WTC11 (cell line): ENCODE data around the gene RACGAP1. TPM values are rescaled to one million over a fixed set of nuclear protein-coding genes. Genes with fewer than 3 reads are reported as not detected.

Experiments used
- ATAC-seq: fragments of 200-7000 bp; cut with Tn5 transposase; 2 replicates; pipeline ENCODE4 v1.10.0; 2021; ENCODE audit warnings: mild to moderate bottlenecking, moderate library complexity
- CTCF ChIA-PET: fragments of 300-600 bp; sonication (Branson Sonifier 250); formaldehyde crosslinking; loops from one replicate; lab custom pipeline; 2021; ENCODE audit warnings: antibody characterized with exemption; lab: Charles Lee
- POLR2A ChIA-PET: fragments of 350-600 bp; sonication (Branson Sonifier 250); formaldehyde crosslinking; loops from one replicate; lab custom pipeline; 2021; ENCODE audit warnings: antibody characterized with exemption; lab: Charles Lee
- DNase-seq: peaks from one replicate; pipeline ENCODE4 v3.0.0; 2021; ENCODE audit warnings: low spot score
- H3K27ac Mint-ChIP-seq: 2 replicates; pipeline ENCODE4 v1.8.0; 2021; ENCODE audit warnings: mixed read lengths
- H3K27me3 Mint-ChIP-seq: 2 replicates; pipeline ENCODE4 v1.8.0; 2021; ENCODE audit warnings: low read depth, mild to moderate bottlenecking, moderate library complexity, mixed read lengths
- H3K36me3 Mint-ChIP-seq: 2 replicates; pipeline ENCODE4 v1.8.0; 2021; ENCODE audit warnings: mixed read lengths
- H3K4me1 Mint-ChIP-seq: 2 replicates; pipeline ENCODE4 v1.8.0; 2022; ENCODE audit warnings: mixed read lengths
- H3K4me3 Mint-ChIP-seq: 2 replicates; pipeline ENCODE4 v1.8.0; 2021; ENCODE audit warnings: mild to moderate bottlenecking, moderate library complexity, mixed read lengths
- H3K9me3 Mint-ChIP-seq: 2 replicates; pipeline ENCODE4 v1.8.0; 2021; ENCODE audit warnings: mixed read lengths
- CBFB ChIP-seq: sonication (generic); formaldehyde crosslinking; IDR thresholded peaks from 2 replicates; pipeline ENCODE4 v1.8.1; 2022; ENCODE audit warnings: mild to moderate bottlenecking, low read depth, missing genetic modification reagents
- FOXK1 ChIP-seq: sonication (generic); formaldehyde crosslinking; IDR thresholded peaks from 2 replicates; pipeline ENCODE4 v1.8.0; 2022; ENCODE audit warnings: mild to moderate bottlenecking, moderate library complexity, missing genetic modification reagents
- FOXP1 ChIP-seq: sonication (generic); formaldehyde crosslinking; IDR thresholded peaks from 2 replicates; pipeline ENCODE4 v1.8.0; 2022; ENCODE audit warnings: missing genetic modification reagents, mild to moderate bottlenecking, moderate library complexity, borderline replicate concordance
- HMGA2 ChIP-seq: fragments of 250-450 bp; sonication (Bioruptor Pico); IDR thresholded peaks from 2 replicates; pipeline ENCODE4 v1.4.0; 2021; ENCODE audit warnings: mild to moderate bottlenecking, moderate library complexity
- JAZF1 ChIP-seq: fragments of 250-450 bp; sonication (Bioruptor Pico); IDR thresholded peaks from 2 replicates; pipeline ENCODE4 v1.9.0; 2021; ENCODE audit warnings: moderate library complexity, mild to moderate bottlenecking, inconsistent platforms
- JUN ChIP-seq: sonication (generic); formaldehyde crosslinking; IDR thresholded peaks from 2 replicates; pipeline ENCODE4 v1.8.0; 2023; ENCODE audit warnings: mild to moderate bottlenecking, missing genetic modification reagents
- KAT7 ChIP-seq: sonication (generic); formaldehyde crosslinking; IDR thresholded peaks from 2 replicates; pipeline ENCODE4 v1.8.1; 2023; ENCODE audit warnings: missing genetic modification reagents, mild to moderate bottlenecking, borderline replicate concordance
- MXD4 ChIP-seq: fragments of 250-450 bp; sonication (Bioruptor Pico); IDR thresholded peaks from 2 replicates; pipeline ENCODE4 v1.8.0; 2021; ENCODE audit warnings: mild to moderate bottlenecking, moderate library complexity, borderline replicate concordance
- NFE2L1 ChIP-seq: sonication (generic); formaldehyde crosslinking; IDR thresholded peaks from 2 replicates; pipeline ENCODE4 v1.8.1; 2023; ENCODE audit warnings: missing genetic modification reagents
- NR3C1 ChIP-seq: sonication (generic); formaldehyde crosslinking; conservative IDR thresholded peaks from 2 replicates; pipeline ENCODE4 v1.8.1; 2023; ENCODE audit warnings: low read depth, mild to moderate bottlenecking, missing genetic modification reagents
- RELA ChIP-seq: sonication (generic); formaldehyde crosslinking; IDR thresholded peaks from 2 replicates; pipeline ENCODE4 v1.8.1; 2022; ENCODE audit warnings: missing genetic modification reagents, mild to moderate bottlenecking, borderline replicate concordance
- TCF7 ChIP-seq: sonication (generic); formaldehyde crosslinking; IDR thresholded peaks from 2 replicates; pipeline ENCODE4 v1.8.0; 2022; ENCODE audit warnings: mild to moderate bottlenecking, low read depth, missing genetic modification reagents, moderate library complexity
- ZBTB43 ChIP-seq: sonication (generic); formaldehyde crosslinking; IDR thresholded peaks from 2 replicates; pipeline ENCODE4 v1.8.1; 2023; ENCODE audit warnings: mild to moderate bottlenecking, missing genetic modification reagents
- total RNA-seq: library from RNA; stranded (reverse); gene quantifications from 3 replicates; pipeline ENCODE4 v1.2.3, GENCODE V29; 2021
- TF ChIP-seq, protein P1 (sequence below): sonication (generic); formaldehyde crosslinking; IDR thresholded peaks from 2 replicates; pipeline ENCODE4 v1.8.0; 2022; ENCODE audit warnings: missing genetic modification reagents
- TF ChIP-seq, protein P2 (sequence below): sonication (generic); formaldehyde crosslinking; IDR thresholded peaks from 2 replicates; pipeline ENCODE4 v1.8.0; 2022; ENCODE audit warnings: mild to moderate bottlenecking, missing genetic modification reagents

RACGAP1 gene
- total RNA-seq, 1 experiment from 2014 or later: 87.7 TPM

- DNase-seq: no peak
- Mint-ChIP-seq H3K36me3 (no peaks in the 10 kb centered on the region), H3K9me3 (no peaks in the 10 kb centered on the region), H3K27ac (no peak overlapping the region), H3K27me3 (no peaks in the 10 kb centered on the region), H3K4me1 (peaks cover 18% of the 10 kb centered on the region), H3K4me3 (no peak overlapping the region)
- CTCF ChIA-PET: interaction anchor here (0.5 to 8.2 kb wide), 15 partner anchors 8 to 108 kb away, joined by 3 to 120 read pairs (median 3); no protein-coding TSS in a partner anchor
- TF ChIP-seq HMGA2 (CRISPR knock-in tag): no peak
- no peak for TF ChIP-seq JAZF1 (CRISPR knock-in tag)
- TF ChIP-seq, protein P1, sequence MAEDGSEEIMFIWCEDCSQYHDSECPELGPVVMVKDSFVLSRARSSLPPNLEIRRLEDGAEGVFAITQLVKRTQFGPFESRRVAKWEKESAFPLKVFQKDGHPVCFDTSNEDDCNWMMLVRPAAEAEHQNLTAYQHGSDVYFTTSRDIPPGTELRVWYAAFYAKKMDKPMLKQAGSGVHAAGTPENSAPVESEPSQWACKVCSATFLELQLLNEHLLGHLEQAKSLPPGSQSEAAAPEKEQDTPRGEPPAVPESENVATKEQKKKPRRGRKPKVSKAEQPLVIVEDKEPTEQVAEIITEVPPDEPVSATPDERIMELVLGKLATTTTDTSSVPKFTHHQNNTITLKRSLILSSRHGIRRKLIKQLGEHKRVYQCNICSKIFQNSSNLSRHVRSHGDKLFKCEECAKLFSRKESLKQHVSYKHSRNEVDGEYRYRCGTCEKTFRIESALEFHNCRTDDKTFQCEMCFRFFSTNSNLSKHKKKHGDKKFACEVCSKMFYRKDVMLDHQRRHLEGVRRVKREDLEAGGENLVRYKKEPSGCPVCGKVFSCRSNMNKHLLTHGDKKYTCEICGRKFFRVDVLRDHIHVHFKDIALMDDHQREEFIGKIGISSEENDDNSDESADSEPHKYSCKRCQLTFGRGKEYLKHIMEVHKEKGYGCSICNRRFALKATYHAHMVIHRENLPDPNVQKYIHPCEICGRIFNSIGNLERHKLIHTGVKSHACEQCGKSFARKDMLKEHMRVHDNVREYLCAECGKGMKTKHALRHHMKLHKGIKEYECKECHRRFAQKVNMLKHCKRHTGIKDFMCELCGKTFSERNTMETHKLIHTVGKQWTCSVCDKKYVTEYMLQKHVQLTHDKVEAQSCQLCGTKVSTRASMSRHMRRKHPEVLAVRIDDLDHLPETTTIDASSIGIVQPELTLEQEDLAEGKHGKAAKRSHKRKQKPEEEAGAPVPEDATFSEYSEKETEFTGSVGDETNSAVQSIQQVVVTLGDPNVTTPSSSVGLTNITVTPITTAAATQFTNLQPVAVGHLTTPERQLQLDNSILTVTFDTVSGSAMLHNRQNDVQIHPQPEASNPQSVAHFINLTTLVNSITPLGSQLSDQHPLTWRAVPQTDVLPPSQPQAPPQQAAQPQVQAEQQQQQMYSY: peak; percentile 81
- POLR2A ChIA-PET: no interaction called here
- ATAC-seq: peak; percentile 5; the same call in 1 of the 2 replicates
Measured at GRCh38 chr12:49974677-49975317, 50.5 kb downstream of the RACGAP1 start.

GRCh38 chr12:49974231-49974675, 51.0 kb downstream of the RACGAP1 start:
- TF ChIP-seq RELA (CRISPR knock-in tag): peak; percentile 68; the same call in 1 of the 2 replicates
- no peak for TF ChIP-seq MXD4 (CRISPR knock-in tag)
- TF ChIP-seq, all 79 proteins: peak for 1
- no peak for DNase-seq
- H3K4me3 Mint-ChIP-seq: no peak overlapping the region
- ATAC-seq: peak; percentile 71
- ChIA-PET CTCF (interaction anchor here (0.5 to 8.2 kb wide), 12 partner anchors 7 to 108 kb away, joined by 3 to 120 read pairs (median 3); no protein-coding TSS in a partner anchor), POLR2A (no interaction called here)
- no peaks in the 10 kb centered on the region for H3K27me3 Mint-ChIP-seq
- peaks cover 13% of the 10 kb centered on the region for H3K4me1 Mint-ChIP-seq
- no peak overlapping the region for H3K27ac Mint-ChIP-seq
- H3K36me3 Mint-ChIP-seq: no peaks in the 10 kb centered on the region
- H3K9me3 Mint-ChIP-seq: no peaks in the 10 kb centered on the region

- DNase-seq (no peak), ATAC-seq (no peak)
- ChIA-PET CTCF (interaction anchor here (0.5 to 10.9 kb wide), 5 partner anchors 28 to 117 kb away, joined by 3 to 219 read pairs (median 11); no protein-coding TSS in a partner anchor), POLR2A (no interaction called here)
- TF ChIP-seq ZBTB43 (CRISPR knock-in tag) (no peak), KAT7 (no peak)
- TF ChIP-seq, protein P2, sequence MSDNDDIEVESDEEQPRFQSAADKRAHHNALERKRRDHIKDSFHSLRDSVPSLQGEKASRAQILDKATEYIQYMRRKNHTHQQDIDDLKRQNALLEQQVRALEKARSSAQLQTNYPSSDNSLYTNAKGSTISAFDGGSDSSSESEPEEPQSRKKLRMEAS (CRISPR knock-in tag): no peak
- Mint-ChIP-seq H3K4me1 (peaks cover 4% of the 10 kb centered on the region), H3K27me3 (peaks cover 4% of the 10 kb centered on the region; the same call in 1 of the 2 replicates), H3K9me3 (no peaks in the 10 kb centered on the region), H3K36me3 (no peaks in the 10 kb centered on the region), H3K4me3 (no peak overlapping the region), H3K27ac (no peak overlapping the region)
Measured at GRCh38 chr12:49973361-49973830, 51.9 kb downstream of the RACGAP1 start.

DNA sequence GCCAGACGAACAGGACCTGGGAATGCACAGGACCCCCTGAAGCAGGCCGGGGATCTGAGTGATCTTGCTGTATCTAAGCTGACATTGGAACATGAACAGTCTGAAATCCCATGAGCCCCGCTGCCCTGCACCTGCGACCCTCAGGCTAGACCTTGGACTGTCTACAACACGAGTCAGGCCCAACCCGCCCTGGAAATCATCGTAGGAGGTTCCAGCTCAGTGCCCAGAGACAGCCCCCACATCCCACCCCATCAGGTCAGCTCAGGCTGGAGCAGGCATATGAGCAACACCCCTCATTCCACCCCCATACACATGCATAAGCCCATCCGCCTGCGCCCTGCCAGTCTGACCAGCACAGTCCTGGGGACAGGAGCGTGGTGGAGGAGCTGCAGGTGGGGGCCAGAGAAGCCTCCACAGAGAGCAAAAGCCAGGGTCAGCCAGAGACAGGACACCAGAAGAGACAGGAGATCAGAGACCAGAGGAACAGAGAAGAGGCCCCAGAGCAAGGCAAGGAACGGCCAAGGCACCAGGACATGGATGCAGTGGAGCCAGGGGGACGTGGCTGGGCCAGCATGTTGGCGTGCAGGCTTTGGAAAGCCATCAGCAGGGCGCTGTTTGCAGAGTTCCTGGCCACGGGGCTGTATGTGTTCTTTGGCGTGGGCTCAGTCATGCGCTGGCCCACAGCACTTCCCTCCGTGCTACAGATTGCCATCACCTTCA, 52.5 kb downstream of the RACGAP1 start, which contains the start of gene AQP6:
Gene AQP6 (plus strand): TSS at position 307 of the 720 bp plus-strand sequence. CDS start 227 bp downstream, at position 534.
- H3K4me3 Mint-ChIP-seq: no peak within 1 kb of the TSS
- no peaks in the 10 kb centered on the region for H3K36me3 Mint-ChIP-seq
- ATAC-seq: no peak
- H3K27ac Mint-ChIP-seq: no peak within 1 kb of the TSS
- TF ChIP-seq FOXP1 (no peak), TCF7 (no peak), CBFB (CRISPR knock-in tag) (no peak), FOXK1 (CRISPR knock-in tag) (no peak), NR3C1 (CRISPR knock-in tag) (no peak), NFE2L1 (no peak), JUN (CRISPR knock-in tag) (no peak)
- no peak for DNase-seq
- ChIA-PET POLR2A (no interaction called here), CTCF (interaction anchor here (0.5 to 10.9 kb wide), 7 partner anchors 14 to 118 kb away, joined by 3 to 219 read pairs (median 7); partner anchors contain the start of gene AQP2)
- 0 out of 2 replicates have a peak, but pooled peaks cover 2% of the 10 kb centered on the region for H3K4me1 Mint-ChIP-seq
- peaks cover 9% of the 10 kb centered on the region; the same call in 1 of the 2 replicates for H3K27me3 Mint-ChIP-seq
- no peaks in the 10 kb centered on the region for H3K9me3 Mint-ChIP-seq
